Adipocyte (in vitro differentiated cells): Measurements from ENCODE around the gene ODR4.
"Not testable (repeated sequence)": the region's sequence is repeated elsewhere in the genome, so short reads cannot be mapped to it uniquely, and the experiment has no call there.

ENCODE experiments used
- DNase-seq: peaks from one replicate; pipeline ENCODE4 v3.0.0-alpha.2; 2015; ENCODE audit warnings: low read depth
- H3K27me3 ChIP-seq: replicated peaks from 2 replicates; pipeline ENCODE4 v1.7.0; 2013; ENCODE audit warnings: mild to moderate bottlenecking, low read length, moderate library complexity; ENCODE audit not compliant: control insufficient read depth, insufficient read depth
- H3K36me3 ChIP-seq: 2 replicates; pipeline ENCODE4 v1.7.0; 2013; ENCODE audit warnings: low read length, mild to moderate bottlenecking, moderate library complexity; ENCODE audit not compliant: control insufficient read depth, insufficient read depth, severe bottlenecking
- H3K4me1 ChIP-seq: 2 replicates; pipeline ENCODE4 v1.7.0; 2013; ENCODE audit warnings: mild to moderate bottlenecking, low read length, moderate library complexity; ENCODE audit not compliant: control insufficient read depth, insufficient read depth
- H3K4me3 ChIP-seq: 2 replicates; pipeline ENCODE4 v1.7.0; 2013; ENCODE audit warnings: mild to moderate bottlenecking, low read length, moderate library complexity
- H3K9ac ChIP-seq: 2 replicates; pipeline ENCODE4 v1.7.0; 2013; ENCODE audit warnings: mild to moderate bottlenecking, low read length, moderate library complexity
- H3K9me3 ChIP-seq: 2 replicates; pipeline ENCODE4 v1.7.0; 2013; ENCODE audit warnings: mild to moderate bottlenecking, low read length, moderate library complexity; ENCODE audit not compliant: control insufficient read depth

Gene ODR4

GRCh38 chr1:186461014-186461413 is 85.4 kb downstream of the ODR4 start, which contains the start of gene PDC:
TSS of gene PDC (minus strand) at chr1:186461114. CDS start at chr1:186449459, 11,655 bp downstream.
- no peak for DNase-seq
- Histone ChIP-seq H3K4me1 (peaks cover 9% of the 10 kb centered on the region), H3K9me3 (no peaks in the 10 kb centered on the region), H3K4me3 (no peak within 1 kb of the TSS), H3K36me3 (no peaks in the 10 kb centered on the region), H3K27me3 (no peaks in the 10 kb centered on the region), H3K9ac (no peak within 1 kb of the TSS)

GRCh38 chr1:186463511-186463910 is 87.9 kb downstream of the ODR4 start:
- no peak for DNase-seq
- Histone ChIP-seq H3K4me3 (no peak overlapping the region), H3K9me3 (no peaks in the 10 kb centered on the region), H3K36me3 (no peaks in the 10 kb centered on the region), H3K4me1 (peaks cover 12% of the 10 kb centered on the region), H3K9ac (no peak overlapping the region), H3K27me3 (no peaks in the 10 kb centered on the region)

GRCh38 chr1:186463926-186464325 is 88.3 kb downstream of the ODR4 start:
- H3K9ac ChIP-seq: no peak overlapping the region
- H3K36me3 ChIP-seq: no peaks in the 10 kb centered on the region
- no peaks in the 10 kb centered on the region for H3K27me3 ChIP-seq
- H3K9me3 ChIP-seq: no peaks in the 10 kb centered on the region
- DNase-seq: no peak
- H3K4me3 ChIP-seq: no peak overlapping the region
- H3K4me1 ChIP-seq: peaks cover 12% of the 10 kb centered on the region

- H3K4me3 ChIP-seq: peak overlapping the region; percentile 46
Measured at GRCh38 chr1:186465491-186465890, 89.9 kb downstream of the ODR4 start.

GRCh38 chr1:186465946-186466345 is 90.3 kb downstream of the ODR4 start:
- peaks cover 12% of the 10 kb centered on the region for H3K4me1 ChIP-seq
- no peaks in the 10 kb centered on the region for H3K9me3 ChIP-seq
- no peak overlapping the region for H3K9ac ChIP-seq
- no peaks in the 10 kb centered on the region for H3K27me3 ChIP-seq
- DNase-seq: peak; percentile 50
- H3K4me3 ChIP-seq: peak overlapping the region; percentile 44
- H3K36me3 ChIP-seq: no peaks in the 10 kb centered on the region

More at GRCh38 chr1:186465491-186465890, 89.9 kb downstream of the ODR4 start:
- not testable (repeated sequence) for H3K9me3 ChIP-seq, H3K36me3 ChIP-seq, H3K27me3 ChIP-seq
- Histone ChIP-seq H3K9ac (peak overlapping the region; percentile 7), H3K4me1 (peaks cover 12% of the 10 kb centered on the region)
- peak; percentile 25 for DNase-seq
